Smooth muscle cell of the brain vasculature (primary cell): ENCODE data around the gene RTN4R.

Source experiments
- DNase-seq: peaks from one replicate; pipeline ENCODE4 v3.0.0-alpha.2; 2012; ENCODE audit warnings: low read depth, low spot score

RTN4R gene

GRCh38 chr22:20229916-20230775 is 38.0 kb downstream of the RTN4R start:
- DNase-seq = no peak

DNA sequence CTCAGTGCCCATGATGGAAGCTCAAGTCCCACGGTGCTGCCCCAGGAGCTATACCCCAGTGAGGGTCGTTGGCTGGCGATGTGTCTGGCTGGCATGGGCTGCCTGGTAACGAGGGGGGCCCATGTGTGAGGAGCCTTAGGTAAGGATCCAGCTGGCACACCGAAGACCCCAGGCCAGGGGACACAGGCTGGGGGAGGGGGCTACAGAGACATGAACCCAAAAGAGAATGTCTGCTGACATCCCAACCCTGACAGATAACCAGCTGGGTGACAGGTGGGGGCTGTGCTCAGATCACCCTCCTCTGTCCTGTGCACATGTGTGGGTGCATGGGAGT is 39.2 kb downstream of the RTN4R start:
- DNase-seq = no peak

DNA sequence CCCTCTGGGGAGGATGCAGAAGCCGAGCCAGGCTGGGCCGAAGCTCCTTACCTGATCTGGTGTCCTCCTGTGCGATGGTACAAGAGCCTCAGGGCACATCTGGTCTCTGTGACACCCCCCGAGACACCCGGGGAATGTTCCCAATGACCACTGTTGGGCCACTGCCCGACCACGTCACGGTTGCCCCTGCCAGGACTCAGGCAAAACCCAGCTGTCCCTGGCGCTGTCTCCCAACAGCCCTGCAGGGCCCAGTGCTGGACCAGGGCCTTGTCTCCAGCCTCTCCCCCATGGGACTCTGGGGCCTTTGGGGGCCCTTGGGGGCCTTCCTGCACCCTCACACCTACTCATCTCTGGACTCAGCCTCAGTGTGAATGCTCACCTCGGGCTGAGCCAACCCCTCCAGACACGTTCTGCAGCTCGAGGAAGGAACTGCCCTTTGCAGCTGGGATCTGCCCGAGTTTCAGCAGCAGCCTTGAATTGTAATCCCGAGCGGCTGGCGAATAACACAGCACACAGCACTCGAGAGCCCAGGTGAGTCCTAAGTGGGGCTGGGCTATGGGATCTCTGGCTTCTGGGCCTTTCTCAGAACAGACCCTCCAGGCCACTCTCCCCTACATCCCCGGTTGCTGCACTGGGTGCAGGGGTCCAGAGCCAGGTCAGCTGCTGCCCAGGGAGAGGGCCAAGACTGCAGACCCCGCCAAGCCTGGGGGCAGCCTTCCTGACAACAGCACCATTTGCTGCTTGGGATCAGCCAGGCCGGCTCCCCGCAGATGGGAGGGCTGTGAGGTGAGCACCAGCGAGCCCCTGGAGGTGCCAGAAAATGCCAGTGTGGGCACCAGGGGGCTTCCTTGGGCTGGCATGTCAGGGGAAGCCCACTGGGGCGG is 39.8 kb downstream of the RTN4R start:
- DNase-seq = no peak

DNA sequence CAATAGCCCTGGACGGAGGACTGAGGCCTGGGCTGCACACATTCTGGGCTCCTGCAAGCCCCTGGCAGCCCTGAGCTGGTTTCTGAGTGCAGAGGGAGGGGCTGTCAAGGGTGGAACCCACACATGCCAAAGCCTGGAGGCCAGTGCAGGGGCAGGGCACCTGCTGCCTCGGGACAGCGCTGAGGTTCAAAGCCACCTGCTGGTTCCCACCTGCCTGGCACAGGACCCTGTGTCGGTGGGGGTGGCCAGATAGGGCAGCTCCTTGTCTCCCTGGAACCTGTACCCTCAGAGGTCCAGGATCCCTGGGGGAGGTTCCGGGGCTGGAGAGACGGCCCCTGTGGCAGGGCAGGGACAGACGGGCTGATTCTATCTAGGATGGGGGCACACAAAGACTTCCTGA is 40.8 kb downstream of the RTN4R start:
- DNase-seq = no peak

DNA sequence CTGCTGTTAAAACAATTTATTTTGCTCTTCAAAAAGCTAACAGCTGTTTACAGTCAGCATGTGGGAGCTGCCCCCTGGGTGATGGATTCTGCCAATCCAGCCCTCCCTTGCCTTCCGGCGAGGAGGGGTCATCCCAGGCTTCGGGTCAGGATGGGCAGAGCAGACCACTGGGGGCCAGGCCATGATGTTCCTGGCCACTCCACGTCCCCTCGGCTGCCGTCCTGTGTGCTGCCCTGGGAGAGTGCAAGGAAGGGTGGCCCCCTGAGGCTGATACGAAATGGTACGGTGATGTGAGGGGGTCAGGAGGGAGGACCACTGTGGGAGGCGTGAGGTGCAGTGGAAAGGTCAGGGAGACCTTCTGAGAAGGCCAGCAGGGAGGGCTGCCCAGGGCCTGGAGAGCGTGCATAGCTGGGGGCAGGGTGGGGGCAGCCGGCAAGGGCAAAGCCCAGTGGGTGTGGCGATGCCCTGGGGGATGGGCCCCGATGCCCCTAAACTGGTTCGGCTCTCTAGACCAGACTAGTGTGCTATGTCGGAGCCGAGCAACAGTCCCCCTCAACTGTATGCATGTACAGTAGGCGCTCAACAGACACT is 41.3 kb downstream of the RTN4R start:
- no peak for DNase-seq

- no peak for DNase-seq
Measured at GRCh38 chr22:20226077-20226716, 41.9 kb downstream of the RTN4R start.

DNA sequence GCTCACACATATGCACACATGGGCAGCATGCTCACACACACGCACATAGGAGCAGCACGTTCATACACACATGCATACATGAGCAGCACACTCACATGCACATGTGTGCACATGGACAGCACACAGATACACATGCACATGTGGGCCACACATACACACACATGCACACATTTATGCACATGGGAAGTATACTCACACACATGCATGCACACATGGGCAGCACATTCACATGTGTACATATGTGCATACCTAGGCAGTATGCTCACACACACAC is 42.5 kb downstream of the RTN4R start:
- DNase-seq = no peak

DNA sequence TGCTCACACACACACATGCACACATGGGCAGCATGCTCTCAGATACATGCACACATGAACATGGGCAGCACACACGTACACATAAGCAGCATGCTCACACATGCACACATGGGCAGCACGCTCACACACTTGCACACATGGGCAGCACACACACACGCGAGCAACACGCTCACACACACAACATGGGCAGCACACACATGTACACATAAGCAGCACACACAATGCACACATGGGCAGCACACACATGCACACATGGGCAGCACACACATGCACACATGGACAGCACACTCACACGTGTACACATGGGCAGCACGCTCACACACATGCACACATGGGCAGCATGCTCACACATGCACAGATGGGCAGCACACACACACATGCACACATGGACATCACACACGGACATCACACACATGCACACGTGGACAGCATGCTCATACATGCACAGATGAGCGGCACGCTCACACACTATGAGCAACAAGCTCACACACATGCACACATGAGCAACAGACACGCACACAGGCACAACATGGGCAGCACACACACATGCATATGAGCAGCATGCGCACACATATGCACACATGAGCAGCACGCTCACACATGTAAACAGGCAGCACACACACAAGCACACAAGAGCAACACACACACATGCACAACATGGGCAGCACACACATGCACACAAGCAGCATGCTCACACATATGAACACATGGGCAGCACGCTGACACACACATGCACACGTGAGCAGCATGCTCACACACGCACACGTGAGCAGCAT is 43.0 kb downstream of the RTN4R start:
- no peak for DNase-seq

- no peak for DNase-seq
Measured at GRCh38 chr22:20224256-20224626, 43.9 kb downstream of the RTN4R start.

DNA sequence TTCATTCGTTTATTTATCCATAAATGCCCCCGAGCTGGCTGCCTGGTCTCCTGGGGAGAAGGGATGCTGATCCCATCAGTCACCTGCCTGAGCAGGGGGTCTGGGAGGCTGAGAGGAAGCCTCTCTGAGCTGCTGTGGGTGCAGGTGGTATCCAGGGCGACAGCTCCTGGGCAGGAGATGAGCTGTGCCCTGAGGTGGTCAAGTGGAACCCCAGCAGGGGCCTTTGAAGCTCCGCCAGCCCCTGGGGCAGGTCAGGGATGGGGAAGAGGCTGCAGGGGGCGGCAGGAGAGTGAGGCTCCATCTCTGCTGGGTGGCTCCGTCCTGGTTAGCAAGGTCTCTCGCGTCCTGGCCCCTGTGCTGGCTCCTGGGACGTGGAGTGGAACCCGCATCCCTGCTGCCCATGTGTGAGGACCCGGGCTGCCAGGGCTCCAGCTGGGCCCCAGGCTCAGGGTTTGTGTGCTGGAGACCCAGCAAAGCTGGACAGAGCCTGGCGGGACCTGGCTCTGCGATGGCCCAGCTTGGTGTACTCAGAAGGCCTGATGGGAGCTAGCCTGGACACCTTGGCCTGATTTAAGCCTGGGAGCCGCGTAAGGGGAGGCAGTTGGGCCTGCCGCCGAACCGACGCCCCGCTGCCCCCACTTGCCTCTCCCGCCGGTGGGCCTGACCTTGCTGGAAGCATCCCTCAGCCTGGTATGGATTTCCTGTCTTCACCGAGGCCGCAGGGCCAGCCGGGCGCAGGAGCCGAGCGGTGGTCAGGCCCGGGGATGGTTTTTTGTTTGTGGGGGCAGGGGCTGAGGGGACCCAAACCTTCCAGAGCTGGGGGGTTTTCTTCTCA is 44.5 kb downstream of the RTN4R start:
- no peak for DNase-seq

GRCh38 chr22:20222764-20223420 is 45.2 kb downstream of the RTN4R start:
- no peak for DNase-seq

GRCh38 chr22:20221421-20222340 is 46.4 kb downstream of the RTN4R start:
- no peak for DNase-seq

- DNase-seq = no peak
Measured at GRCh38 chr22:20220629-20221026, 47.5 kb downstream of the RTN4R start.

DNA sequence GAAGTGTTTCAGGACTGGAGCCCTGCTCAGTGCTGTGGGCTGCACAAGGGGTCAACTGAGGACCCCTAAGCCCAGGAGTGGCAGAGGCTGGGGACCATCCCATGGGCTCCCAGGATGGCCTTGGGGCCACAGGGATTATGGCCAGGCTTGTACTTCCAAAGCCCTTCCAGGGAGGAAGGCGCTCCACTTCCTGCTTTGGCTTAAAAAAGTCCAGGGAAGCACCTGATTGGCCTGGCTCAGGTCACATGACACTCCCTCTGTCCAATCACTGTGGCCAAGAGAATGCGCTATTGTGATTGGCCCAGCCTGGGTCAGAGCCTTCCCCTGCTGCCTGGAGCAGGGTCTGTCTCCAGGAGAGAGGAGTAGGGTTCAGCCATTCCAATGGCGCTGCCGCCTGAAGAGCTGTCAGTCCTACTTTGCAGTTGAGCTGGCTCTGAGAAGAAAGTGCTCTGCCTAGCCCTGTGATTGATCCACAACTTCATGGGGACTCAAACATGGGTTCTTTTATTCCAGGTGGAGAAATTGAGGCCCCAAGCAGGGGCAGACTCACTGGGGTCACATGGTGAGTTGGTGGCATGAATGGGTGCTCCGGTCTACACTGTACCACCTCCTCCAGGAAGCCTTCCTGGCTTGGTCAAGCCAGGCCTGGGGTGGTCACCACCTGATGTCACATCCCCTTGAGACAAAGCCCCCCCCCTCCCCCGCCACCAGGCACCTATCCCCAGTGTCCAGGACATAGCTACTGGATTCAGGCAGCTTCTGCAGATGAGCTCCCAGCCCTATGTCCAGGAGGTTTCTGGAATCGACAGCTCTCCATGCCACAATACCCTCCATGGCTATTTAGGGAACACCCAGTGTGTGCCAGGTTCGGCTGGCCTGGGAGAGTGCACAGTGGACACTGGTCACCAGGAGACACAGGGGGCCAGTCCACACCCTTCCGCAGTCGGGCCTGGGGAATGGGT is 48.2 kb downstream of the RTN4R start:
- DNase-seq = no peak

- no peak for DNase-seq
Measured at GRCh38 chr22:20218987-20219386, 49.1 kb downstream of the RTN4R start.

GRCh38 chr22:20218326-20218872 is 49.7 kb downstream of the RTN4R start:
- DNase-seq = no peak

DNA sequence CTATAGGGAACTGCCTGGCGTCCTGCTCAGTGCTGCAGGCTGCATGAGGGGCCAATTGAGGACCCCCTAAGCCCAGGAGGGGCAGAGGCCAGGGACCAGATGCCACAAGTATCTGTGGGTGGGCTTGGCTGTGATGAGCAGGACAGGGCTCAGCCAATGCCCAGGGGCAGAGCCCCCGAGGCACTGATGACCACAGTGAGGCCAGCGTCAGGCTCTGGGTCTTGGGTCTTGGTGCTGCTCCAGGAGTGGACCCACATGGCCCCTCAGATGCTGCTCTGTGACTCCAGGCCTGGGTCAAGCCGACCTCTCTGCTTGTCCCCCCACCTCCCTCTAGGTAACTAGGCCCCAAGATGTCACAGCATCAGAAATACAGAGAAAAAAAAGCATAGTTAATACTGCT is 50.6 kb downstream of the RTN4R start:
- no peak for DNase-seq
